Muscle of leg (tissue), 11 donors: ENCODE data around the gene SH3BP1. TPM values are rescaled to one million over a fixed set of nuclear protein-coding genes. Genes with fewer than 3 reads are reported as not detected.

Source experiments
- DNase-seq: peaks from one replicate; pipeline ENCODE4 v3.0.0; 2013
- H3K27ac ChIP-seq: one replicate; pipeline ENCODE4 v1.5.1; 2013; ENCODE audit warnings: mild to moderate bottlenecking, low read length, control low read depth
- H3K27me3 ChIP-seq: one replicate; pipeline ENCODE4 v1.6.1; 2013; ENCODE audit warnings: low read length; ENCODE audit not compliant: control insufficient read depth, insufficient read depth
- H3K36me3 ChIP-seq: one replicate; pipeline ENCODE4 v1.6.1; 2013; ENCODE audit warnings: low read length; ENCODE audit not compliant: control insufficient read depth, insufficient read depth
- H3K4me1 ChIP-seq: one replicate; pipeline ENCODE4 v1.6.1; 2013; ENCODE audit warnings: low read length; ENCODE audit not compliant: control insufficient read depth, insufficient read depth
- H3K4me3 ChIP-seq: one replicate; pipeline ENCODE4 v1.5.1; 2013; ENCODE audit warnings: low read length, control low read depth
- H3K9me3 ChIP-seq: replicated peaks from 2 replicates; pipeline ENCODE4 v1.6.1; 2013; ENCODE audit warnings: low read depth, low read length; ENCODE audit not compliant: control insufficient read depth
- WGBS: methylation state at CpG from one replicate; pipeline ENCODE4 v1.1.5; 2013; ENCODE audit warnings: missing lambda C conversion rate; ENCODE audit not compliant: insufficient coverage; 5-methylcytosine and 5-hydroxymethylcytosine counted together
- polyA plus RNA-seq, 8 donors: library from polyadenylated mRNA; unstranded; fragments of 120-200 nt; gene quantifications; one replicate each; pipeline versions ENCODE4 v1.2.1 to v1.2.3, GENCODE V29; 2013; ENCODE audit warnings: inconsistent platforms in 1 of 8, low replicate concordance in 1 of 8; ENCODE audit not compliant: insufficient read length in 8 of 8, insufficient read depth in 1 of 8
- total RNA-seq: library from RNA; stranded (reverse); fragments of 120-200 nt; gene quantifications from one replicate; pipeline ENCODE4 v1.2.4, GENCODE V29; 2013

Gene SH3BP1
- total and polyA plus RNA-seq, 9 donors, result 5.2 to 13.7 (median 8.8) TPM

GRCh38 chr22:37664249-37665101 lies 25.0 kb downstream of the SH3BP1 start:
- H3K27me3 ChIP-seq, result no peaks in the 10 kb centered on the region
- H3K4me1 ChIP-seq, result peaks cover 49% of the 10 kb centered on the region
- H3K27ac ChIP-seq, result no peak overlapping the region
- H3K4me3 ChIP-seq, result no peak overlapping the region
- peak; percentile 57 for DNase-seq
- H3K9me3 ChIP-seq, result no peaks in the 10 kb centered on the region
- 69% methylated on average over 16 of the region's 16 CpGs for WGBS
- H3K36me3 ChIP-seq, result peaks cover 22% of the 10 kb centered on the region

GRCh38 chr22:37665487-37665886 lies 26.0 kb downstream of the SH3BP1 start:
- H3K27ac ChIP-seq, result no peak overlapping the region
- 94% methylated on average over 22 of the region's 24 CpGs for WGBS
- peaks cover 39% of the 10 kb centered on the region for H3K4me1 ChIP-seq

GRCh38 chr22:37669586-37669985 lies 30.1 kb downstream of the SH3BP1 start:
- no peak for DNase-seq
- peaks cover 25% of the 10 kb centered on the region for H3K4me1 ChIP-seq
- no peak overlapping the region for H3K4me3 ChIP-seq
- WGBS, result 87% methylated on average over 3 of the region's 6 CpGs
- H3K9me3 ChIP-seq, result no peaks in the 10 kb centered on the region
- H3K27ac ChIP-seq, result no peak overlapping the region
- H3K36me3 ChIP-seq, result peaks cover 20% of the 10 kb centered on the region
- no peaks in the 10 kb centered on the region for H3K27me3 ChIP-seq

More at GRCh38 chr22:37665487-37665886, 26.0 kb downstream of the SH3BP1 start:
- Histone ChIP-seq H3K4me3 (no peak overlapping the region), H3K9me3 (no peaks in the 10 kb centered on the region), H3K27me3 (no peaks in the 10 kb centered on the region), H3K36me3 (peaks cover 20% of the 10 kb centered on the region)
- no peak for DNase-seq

GRCh38 chr22:37672206-37672919 lies 32.9 kb downstream of the SH3BP1 start:
- Histone ChIP-seq H3K36me3 (no peaks in the 10 kb centered on the region), H3K4me3 (no peak overlapping the region), H3K27ac (no peak overlapping the region), H3K4me1 (peaks cover 40% of the 10 kb centered on the region), H3K9me3 (no peaks in the 10 kb centered on the region), H3K27me3 (no peaks in the 10 kb centered on the region)
- no peak for DNase-seq
- WGBS, result 79% methylated on average over 5 of the region's 15 CpGs

- Histone ChIP-seq H3K9me3 (no peaks in the 10 kb centered on the region), H3K4me1 (peaks cover 46% of the 10 kb centered on the region), H3K36me3 (peaks cover 3% of the 10 kb centered on the region), H3K4me3 (no peak overlapping the region), H3K27ac (peak overlapping the region; percentile 25), H3K27me3 (no peaks in the 10 kb centered on the region)
- no peak for DNase-seq
- WGBS, result 70% methylated on average over 7 of the region's 11 CpGs
Observed at GRCh38 chr22:37672920-37673455, 33.5 kb downstream of the SH3BP1 start.

GRCh38 chr22:37674248-37674647 lies 34.8 kb downstream of the SH3BP1 start:
- WGBS, result 100% methylated on average over 7 of the region's 12 CpGs
- H3K27me3 ChIP-seq, result no peaks in the 10 kb centered on the region
- H3K36me3 ChIP-seq, result peaks cover 14% of the 10 kb centered on the region
- no peak overlapping the region for H3K4me3 ChIP-seq
- no peak for DNase-seq
- H3K4me1 ChIP-seq, result peaks cover 50% of the 10 kb centered on the region
- no peaks in the 10 kb centered on the region for H3K9me3 ChIP-seq
- H3K27ac ChIP-seq, result peak overlapping the region; percentile 99

- 2% methylated on average over 29 of the region's 34 CpGs for WGBS
- peaks cover 50% of the 10 kb centered on the region for H3K4me1 ChIP-seq
Observed at GRCh38 chr22:37674951-37675929, 35.8 kb downstream of the SH3BP1 start, which contains the start of gene LGALS1. Gene LGALS1, plus strand, starts transcription at chr22:37675636. Its CDS starts 67 bp downstream, at chr22:37675703.

GRCh38 chr22:37675930-37676735 lies 36.7 kb downstream of the SH3BP1 start:
- 0% methylated on average over 6 of the region's 17 CpGs for WGBS
- Histone ChIP-seq H3K4me1 (peaks cover 58% of the 10 kb centered on the region), H3K27ac (peak overlapping the region; percentile 99), H3K4me3 (peak overlapping the region; percentile 80), H3K9me3 (no peaks in the 10 kb centered on the region), H3K36me3 (peaks cover 30% of the 10 kb centered on the region), H3K27me3 (no peaks in the 10 kb centered on the region)
- DNase-seq, result peak; percentile 88

More at GRCh38 chr22:37674951-37675929, 35.8 kb downstream of the SH3BP1 start, which contains the start of gene LGALS1:
- Histone ChIP-seq H3K9me3 (no peaks in the 10 kb centered on the region), H3K4me3 (peak within 1 kb of the TSS; percentile 80), H3K27me3 (no peaks in the 10 kb centered on the region), H3K36me3 (peaks cover 23% of the 10 kb centered on the region), H3K27ac (peak within 1 kb of the TSS; percentile 99)
- DNase-seq, result peak; percentile 99
